OCI-M1 (cell line): ENCODE measurements around the gene THNSL1.
"Not testable (repeated sequence)": the region's sequence is repeated elsewhere in the genome, so short reads cannot be mapped to it uniquely, and the experiment has no call there.

Experiments used
- DNase-seq: peaks from one replicate; lab custom pipeline; 2025; lab: John Stamatoyannopoulos, UW

THNSL1 gene

DNA sequence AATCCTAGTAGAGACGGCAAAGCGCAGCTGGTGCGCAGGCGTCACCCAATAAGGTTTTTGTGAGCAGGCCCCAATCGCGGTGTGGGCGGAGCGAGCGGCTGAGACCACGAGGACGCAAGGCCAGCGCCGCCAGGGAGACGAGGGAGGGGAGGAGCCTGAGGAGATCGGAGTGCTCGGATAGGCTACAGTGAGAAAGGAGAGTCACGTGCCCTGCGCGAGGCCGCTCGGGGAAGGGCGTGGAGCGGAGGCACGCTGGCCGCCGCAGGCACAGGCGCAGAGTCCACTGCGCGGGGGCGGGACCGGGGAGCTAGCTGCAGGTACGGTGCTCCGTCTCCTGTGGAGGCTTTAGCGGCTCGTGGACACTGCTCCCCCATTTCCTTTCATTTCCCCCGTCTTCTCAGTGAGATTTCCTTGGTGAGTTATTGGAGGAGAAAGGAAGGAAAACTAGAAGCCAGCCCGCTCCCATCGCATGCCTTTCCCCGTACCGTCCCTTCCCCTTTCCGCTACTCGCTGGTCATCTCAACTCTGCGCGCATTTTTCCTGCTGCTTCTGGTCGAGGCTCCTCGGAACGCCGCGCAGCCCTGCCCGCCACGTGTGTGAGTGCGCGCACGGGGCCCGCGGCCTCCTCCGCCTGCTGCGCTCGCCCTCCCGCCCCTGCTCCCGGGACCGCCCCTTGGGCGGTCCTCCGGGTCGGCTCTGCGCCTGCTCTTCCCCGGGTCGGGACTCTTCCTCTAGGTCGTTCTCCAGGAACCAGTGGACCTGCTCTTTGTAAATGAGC lies at the start of gene THNSL1:
THNSL1 (plus strand) TSS at position 237 of the 778 bp plus-strand sequence. CDS start 6,612 bp downstream, outside the sequence.
- peak; percentile 98 for DNase-seq

- no peak for DNase-seq
Measured at GRCh38 chr10:24966962-24967481, 49.4 kb upstream of the THNSL1 start.

DNA sequence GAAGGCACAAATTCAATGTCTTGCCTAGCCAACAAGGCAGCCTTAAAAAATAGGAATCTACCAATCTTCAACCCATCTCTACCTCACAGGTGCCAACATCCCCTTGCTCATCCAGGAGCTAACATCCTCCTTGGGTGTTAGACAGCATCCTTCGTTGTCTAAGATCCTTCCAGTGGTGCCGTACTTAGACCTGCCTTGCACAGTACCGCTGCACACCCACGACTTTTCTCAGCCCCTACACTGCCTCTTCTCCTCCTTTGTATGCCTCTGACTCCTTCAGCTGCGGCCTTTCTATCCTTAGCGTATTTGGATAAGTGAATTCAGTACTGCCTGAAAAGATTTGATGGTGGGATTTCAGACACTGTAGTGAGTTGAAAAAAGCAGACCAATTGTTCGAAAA lies 48.1 kb upstream of the THNSL1 start:
- DNase-seq = no peak

GRCh38 chr10:24968951-24969350 lies 47.5 kb upstream of the THNSL1 start:
- DNase-seq = not testable (repeated sequence)

GRCh38 chr10:24969841-24970281 lies 46.6 kb upstream of the THNSL1 start:
- no peak for DNase-seq

DNA sequence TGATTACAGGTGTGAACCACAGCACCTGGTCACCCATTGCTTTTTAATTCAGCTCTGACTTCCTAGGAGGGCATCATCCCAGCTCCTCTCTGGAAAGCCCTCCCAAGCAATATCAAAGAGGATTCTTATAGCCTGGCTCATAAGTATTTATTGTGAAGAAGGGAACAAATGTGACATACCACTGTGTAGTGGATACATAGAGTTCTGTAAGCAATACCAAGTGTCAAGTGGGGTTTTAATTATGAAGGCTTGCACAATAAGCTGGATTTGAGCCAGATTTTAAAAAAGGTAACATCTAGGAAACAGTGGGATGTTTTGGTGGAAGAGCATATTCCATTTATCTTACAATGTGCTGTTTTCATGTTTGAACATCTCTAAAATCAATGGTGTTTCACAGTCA lies 45.0 kb upstream of the THNSL1 start:
- no peak for DNase-seq

- DNase-seq = no peak
Measured at GRCh38 chr10:24973163-24973562, 43.2 kb upstream of the THNSL1 start.

DNA sequence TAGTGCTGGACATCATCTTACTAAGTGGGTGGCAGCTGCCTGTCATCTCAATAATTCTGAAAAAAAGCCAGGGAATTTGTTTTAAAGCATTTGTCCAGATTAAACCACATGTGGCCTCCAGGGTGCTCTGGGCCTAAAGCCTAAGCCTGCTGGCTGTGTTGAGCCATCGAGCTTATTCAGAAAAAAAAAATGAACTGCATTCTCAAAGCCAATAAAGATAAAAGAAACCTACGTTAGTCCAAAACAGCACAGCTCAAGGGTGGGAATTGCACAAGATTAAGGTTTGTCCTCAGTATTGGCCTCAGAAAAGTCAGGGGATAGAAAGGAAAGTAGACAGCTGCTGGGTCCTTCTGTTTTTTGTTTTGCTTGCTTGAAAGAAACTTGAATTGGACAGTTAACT lies 41.4 kb upstream of the THNSL1 start:
- DNase-seq = no peak

DNA sequence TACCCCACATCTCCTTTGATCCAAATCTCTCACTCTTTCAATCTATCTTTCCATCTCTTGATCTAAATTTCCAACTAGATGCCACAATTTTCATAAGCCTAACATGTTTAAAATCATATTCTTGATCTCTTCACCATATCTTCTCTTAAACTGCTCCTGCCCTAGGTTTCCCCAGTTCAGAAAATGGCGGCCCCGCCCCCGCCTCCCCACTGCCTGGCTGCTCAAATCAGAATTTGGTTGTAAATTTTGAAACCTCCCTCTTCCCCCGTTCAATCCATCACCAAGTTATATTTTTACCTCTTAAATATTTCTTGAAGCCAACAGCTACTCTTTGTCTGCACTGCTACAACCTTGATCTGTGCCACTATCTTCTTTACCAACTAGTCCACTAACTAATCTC lies 36.7 kb upstream of the THNSL1 start:
- DNase-seq = no peak

- no peak for DNase-seq
Measured at GRCh38 chr10:24981161-24981710, 35.2 kb upstream of the THNSL1 start.

DNA sequence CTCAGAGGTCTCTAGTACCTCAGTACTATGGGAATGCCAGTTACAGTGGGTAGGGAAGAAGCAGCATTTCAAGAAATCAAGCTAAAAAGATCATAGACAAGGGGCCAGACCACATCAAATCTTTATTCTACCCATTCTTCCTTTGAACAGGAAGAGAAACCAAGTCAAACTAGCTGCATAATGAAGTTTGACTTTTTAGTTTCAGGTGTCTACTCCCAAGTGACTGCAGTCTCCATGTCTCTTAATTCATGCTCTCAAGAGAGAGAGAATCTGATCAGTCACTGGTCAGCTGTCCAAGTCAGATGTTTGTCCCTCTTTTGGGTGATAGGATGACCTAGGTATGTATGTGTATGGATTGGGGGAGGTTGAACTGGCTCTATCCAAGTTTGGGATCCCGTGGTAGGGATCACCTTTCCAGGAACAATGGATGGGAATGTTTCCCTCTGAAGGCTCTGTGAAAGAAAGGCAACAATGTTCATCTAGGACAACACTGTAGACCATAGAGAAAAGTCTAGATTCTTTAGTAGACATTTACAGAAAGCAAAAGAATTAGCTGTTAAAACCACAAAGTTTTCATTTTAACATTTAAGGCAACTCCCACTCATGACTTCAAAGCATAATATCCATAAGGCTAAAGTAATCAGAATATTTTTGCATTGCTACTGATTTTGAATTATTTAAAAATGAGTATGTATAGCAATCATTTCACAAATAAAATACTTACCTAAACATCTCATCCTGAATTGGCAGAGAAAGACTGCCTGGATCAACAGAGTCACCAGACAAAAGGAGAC lies 33.9 kb upstream of the THNSL1 start:
- no peak for DNase-seq

- DNase-seq = no peak
Measured at GRCh38 chr10:24983130-24983529, 33.3 kb upstream of the THNSL1 start.

DNA sequence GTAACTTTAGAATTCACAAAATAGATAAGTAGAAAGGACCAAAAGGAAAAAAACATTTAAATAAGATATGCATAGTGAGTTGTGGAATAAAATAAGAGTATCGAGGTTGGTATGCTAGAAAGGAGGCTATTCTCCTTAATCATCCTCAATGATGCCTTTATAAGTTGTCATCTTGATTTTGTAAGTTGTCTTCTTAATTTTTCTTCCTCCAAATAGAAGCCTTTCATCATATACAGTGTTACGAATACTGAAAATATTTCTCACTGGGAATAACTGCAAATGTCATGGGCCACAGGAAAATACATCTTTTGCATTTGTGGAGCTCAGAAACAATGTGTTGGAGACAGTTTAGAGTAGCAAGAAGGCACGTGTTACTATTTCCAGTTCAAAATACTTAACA lies 32.5 kb upstream of the THNSL1 start:
- no peak for DNase-seq

DNA sequence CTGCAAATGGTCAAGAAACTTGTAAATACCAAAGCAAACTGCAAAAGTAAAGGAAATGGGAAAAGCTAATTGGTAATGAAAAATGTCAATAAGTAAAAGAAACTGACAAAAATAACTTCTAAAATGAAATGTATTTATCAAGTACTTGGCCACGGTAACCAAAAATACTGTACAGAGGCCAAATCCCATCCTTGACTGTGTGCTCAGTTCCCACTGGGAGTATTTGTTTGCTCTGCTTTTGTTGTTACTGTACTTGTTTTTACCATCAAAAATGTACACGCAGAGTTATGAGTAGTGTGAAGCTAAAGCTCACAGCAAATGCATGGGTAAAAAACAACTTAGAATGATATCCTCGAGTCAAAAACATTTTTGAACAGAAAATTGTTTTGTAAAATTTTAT lies 31.5 kb upstream of the THNSL1 start:
- DNase-seq = no peak

- DNase-seq = peak; percentile 94
Measured at GRCh38 chr10:24988831-24989640, 27.4 kb upstream of the THNSL1 start.

DNA sequence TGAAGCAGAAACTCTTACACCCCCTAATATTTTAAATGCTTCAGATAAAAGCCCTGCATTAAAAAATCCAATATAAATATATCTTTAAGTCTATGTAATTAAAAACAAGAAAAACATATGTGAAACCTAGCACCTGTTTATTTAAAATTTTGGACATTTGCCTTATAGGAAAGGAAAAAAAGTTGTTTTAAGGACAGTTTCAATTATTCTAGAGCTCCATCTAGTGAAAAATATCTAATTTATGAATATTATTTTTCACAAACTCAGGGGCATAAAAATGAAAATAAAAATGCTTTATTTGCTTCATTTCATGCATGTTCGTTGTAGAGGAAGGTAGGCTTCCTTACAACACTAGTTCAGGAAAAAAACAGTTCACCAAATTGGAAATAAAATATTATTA lies 26.5 kb upstream of the THNSL1 start:
- DNase-seq = peak; percentile 20

DNA sequence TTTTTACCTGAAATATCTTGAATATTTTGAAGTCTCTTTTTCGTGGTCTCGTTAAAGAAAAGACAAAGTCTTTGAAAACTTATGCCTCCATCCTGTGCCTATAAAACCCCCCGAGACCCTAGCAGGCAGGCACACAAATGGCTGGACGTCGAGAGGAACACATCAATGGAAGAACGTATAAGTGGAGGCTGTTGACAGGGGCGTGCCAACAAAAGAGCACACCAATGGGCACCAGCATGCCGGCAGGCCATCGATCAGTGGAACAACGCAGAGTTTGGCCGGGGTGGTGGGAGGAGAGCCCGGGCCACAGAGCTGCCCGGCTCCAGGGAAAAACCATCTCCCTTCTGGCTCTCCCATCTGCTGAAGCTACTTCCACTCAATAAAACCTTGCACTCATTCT lies 25.1 kb upstream of the THNSL1 start:
- no peak for DNase-seq

GRCh38 chr10:24992512-24993133 lies 23.8 kb upstream of the THNSL1 start:
- peak; percentile 24 for DNase-seq

DNA sequence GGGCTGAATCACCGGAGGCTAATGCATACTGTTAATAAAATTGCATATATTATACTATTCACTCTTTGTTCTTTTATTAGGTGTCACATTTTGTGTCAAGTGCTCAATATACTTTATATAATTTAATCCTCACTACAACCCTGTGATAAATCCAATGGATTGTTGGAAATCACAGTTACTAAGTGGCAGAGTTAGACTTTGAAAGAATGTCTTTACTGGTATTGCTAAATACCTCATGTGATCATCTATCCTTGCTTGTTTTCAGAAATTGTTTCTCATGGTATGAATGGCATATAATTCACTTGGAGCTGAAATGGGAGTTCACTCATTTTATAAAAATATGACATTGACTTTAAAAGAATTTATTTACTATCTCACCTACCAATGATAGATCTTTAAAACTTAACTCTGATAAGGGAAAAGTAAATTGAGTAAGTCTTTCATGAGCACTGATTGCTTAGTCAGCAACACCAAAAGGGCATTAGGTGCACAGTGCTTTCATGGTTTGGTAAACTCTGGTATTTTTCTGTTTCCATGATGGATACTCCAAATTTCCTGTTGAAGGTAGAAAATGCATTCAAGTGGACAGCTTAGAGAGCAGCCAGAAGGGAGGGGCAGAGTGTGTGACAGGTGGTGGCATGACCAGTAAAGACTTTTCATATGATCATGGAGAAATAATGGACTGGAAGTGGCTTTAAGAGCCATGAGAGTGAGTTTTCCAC lies 23.0 kb upstream of the THNSL1 start:
- no peak for DNase-seq

- DNase-seq = no peak
Measured at GRCh38 chr10:24995072-24995471, 21.3 kb upstream of the THNSL1 start.

GRCh38 chr10:24998044-24998443 lies 18.4 kb upstream of the THNSL1 start:
- DNase-seq = no peak
